PFSK-1 (cell line): ENCODE data around the gene LMO7.

Experiments used
- POLR2AphosphoS5 ChIP-seq: IDR thresholded peaks from 2 replicates; pipeline ENCODE4 v1.6.1; 2012; ENCODE audit warnings: low read depth, mild to moderate bottlenecking, control low read depth, low read length, moderate library complexity
- TF ChIP-seq, protein P1 (sequence below), 2 experiments: IDR thresholded peaks; 2 replicates each; pipeline versions ENCODE4 v1.6.1 to v1.8.0; 2011 to 2012; ENCODE audit warnings: low read depth in 2 of 2, low read length in 2 of 2, control low read depth in 1 of 2, inconsistent platforms in 1 of 2, mild to moderate bottlenecking in 1 of 2, moderate library complexity in 1 of 2; ENCODE audit not compliant: insufficient read depth in 1 of 2

DNA sequence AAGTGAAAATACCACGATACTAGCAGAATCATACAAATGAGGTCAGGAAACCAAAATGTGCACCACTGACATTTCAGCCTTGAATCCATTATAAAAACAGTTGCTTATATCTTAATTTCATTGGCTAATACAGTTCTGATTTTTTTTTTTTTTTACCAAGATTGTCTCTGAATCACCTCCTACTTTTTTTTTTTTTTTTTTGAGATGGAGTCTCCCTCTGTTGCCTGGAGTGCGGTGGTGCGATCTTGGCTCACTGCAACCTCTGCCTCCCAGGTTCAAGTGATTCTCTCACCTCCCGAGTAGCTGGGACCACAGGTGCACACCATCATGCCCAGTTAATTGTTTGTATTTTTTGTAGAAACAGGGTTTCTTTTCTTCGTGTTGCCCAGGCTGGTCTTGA is 270.2 kb downstream of the LMO7 start:
- TF ChIP-seq POLR2AphosphoS5: no peak
- TF ChIP-seq, protein P1, sequence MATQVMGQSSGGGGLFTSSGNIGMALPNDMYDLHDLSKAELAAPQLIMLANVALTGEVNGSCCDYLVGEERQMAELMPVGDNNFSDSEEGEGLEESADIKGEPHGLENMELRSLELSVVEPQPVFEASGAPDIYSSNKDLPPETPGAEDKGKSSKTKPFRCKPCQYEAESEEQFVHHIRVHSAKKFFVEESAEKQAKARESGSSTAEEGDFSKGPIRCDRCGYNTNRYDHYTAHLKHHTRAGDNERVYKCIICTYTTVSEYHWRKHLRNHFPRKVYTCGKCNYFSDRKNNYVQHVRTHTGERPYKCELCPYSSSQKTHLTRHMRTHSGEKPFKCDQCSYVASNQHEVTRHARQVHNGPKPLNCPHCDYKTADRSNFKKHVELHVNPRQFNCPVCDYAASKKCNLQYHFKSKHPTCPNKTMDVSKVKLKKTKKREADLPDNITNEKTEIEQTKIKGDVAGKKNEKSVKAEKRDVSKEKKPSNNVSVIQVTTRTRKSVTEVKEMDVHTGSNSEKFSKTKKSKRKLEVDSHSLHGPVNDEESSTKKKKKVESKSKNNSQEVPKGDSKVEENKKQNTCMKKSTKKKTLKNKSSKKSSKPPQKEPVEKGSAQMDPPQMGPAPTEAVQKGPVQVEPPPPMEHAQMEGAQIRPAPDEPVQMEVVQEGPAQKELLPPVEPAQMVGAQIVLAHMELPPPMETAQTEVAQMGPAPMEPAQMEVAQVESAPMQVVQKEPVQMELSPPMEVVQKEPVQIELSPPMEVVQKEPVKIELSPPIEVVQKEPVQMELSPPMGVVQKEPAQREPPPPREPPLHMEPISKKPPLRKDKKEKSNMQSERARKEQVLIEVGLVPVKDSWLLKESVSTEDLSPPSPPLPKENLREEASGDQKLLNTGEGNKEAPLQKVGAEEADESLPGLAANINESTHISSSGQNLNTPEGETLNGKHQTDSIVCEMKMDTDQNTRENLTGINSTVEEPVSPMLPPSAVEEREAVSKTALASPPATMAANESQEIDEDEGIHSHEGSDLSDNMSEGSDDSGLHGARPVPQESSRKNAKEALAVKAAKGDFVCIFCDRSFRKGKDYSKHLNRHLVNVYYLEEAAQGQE (IDR thresholded peaks at IDR 0.05; ENCODE audit: insufficient read depth in 1 of 2, low read depth in 2 of 2, low read length in 2 of 2): no peak
